IMR-90 (cell line): Measurements from ENCODE around the gene GNMT. TPM values are rescaled to one million over a fixed set of nuclear protein-coding genes. Genes with fewer than 3 reads are reported as not detected.

Source experiments
- ATAC-seq: fragments of 200-7000 bp; cut with Tn5 transposase; 2 replicates; pipeline ENCODE4 v1.9.1; 2020; ENCODE audit warnings: low read depth, mild to moderate bottlenecking, moderate library complexity
- BruUV-seq: library from RNA; stranded (reverse); fragments of 400-500 nt; replicated peaks from 2 replicates; lab custom pipeline; 2021; lab: Mats Ljungman, UMichigan
- CTCF ChIA-PET: fragments of 300-600 bp; formaldehyde crosslinking; extraction: SDS; loops from one replicate; lab custom pipeline; 2021; ENCODE audit warnings: antibody characterized with exemption; lab: Yijun Ruan, JAX
- POLR2A ChIA-PET: fragments of 300-600 bp; sonication (Branson Sonifier 250); formaldehyde crosslinking; loops from one replicate; lab custom pipeline; 2022; ENCODE audit warnings: antibody characterized with exemption; ENCODE audit not compliant: unreplicated experiment; lab: Charles Lee
- DNase-seq: peaks from one replicate; pipeline ENCODE4 v3.0.0; 2013
- H2AFZ ChIP-seq: replicated peaks from 2 replicates; pipeline ENCODE3; 2013; ENCODE audit warnings: low read length, mild to moderate bottlenecking; ENCODE audit not compliant: poor library complexity
- H2AK5ac ChIP-seq: 2 replicates; pipeline ENCODE4 v1.6.1; 2013; ENCODE audit warnings: low read depth, low read length, inconsistent platforms
- H2AK9ac ChIP-seq: replicated peaks from 2 replicates; pipeline ENCODE3; 2013; ENCODE audit warnings: mild to moderate bottlenecking, low read depth, low read length, moderate library complexity; ENCODE audit not compliant: poor library complexity
- H2BK120ac ChIP-seq: 2 replicates; pipeline ENCODE4 v1.6.1; 2013; ENCODE audit warnings: low read depth, low read length, inconsistent platforms
- H2BK15ac ChIP-seq: 3 replicates; pipeline ENCODE4 v1.6.1; 2013; ENCODE audit warnings: low read depth, low read length, inconsistent platforms
- H2BK20ac ChIP-seq: 2 replicates; pipeline ENCODE4 v1.6.1; 2013; ENCODE audit warnings: low read depth, mild to moderate bottlenecking, inconsistent platforms, low read length, moderate library complexity
- H2BK5ac ChIP-seq: 2 replicates; pipeline ENCODE4 v1.6.1; 2013; ENCODE audit warnings: mild to moderate bottlenecking, low read depth, low read length, inconsistent platforms; ENCODE audit not compliant: poor library complexity, severe bottlenecking
- H3K14ac ChIP-seq: replicated peaks from 2 replicates; pipeline ENCODE4 v1.6.1; 2013; ENCODE audit warnings: low read depth, low read length, inconsistent platforms
- H3K18ac ChIP-seq: 2 replicates; pipeline ENCODE4 v1.6.1; 2013; ENCODE audit warnings: low read depth, low read length, control low read depth
- H3K23ac ChIP-seq: 2 replicates; pipeline ENCODE4 v1.6.1; 2013; ENCODE audit warnings: low read depth, low read length, inconsistent platforms
- H3K27ac ChIP-seq: 2 replicates; pipeline ENCODE4 v1.5.1; 2013; ENCODE audit warnings: mild to moderate bottlenecking, control low read depth, low read length; ENCODE audit not compliant: insufficient read depth
- H3K27me3 ChIP-seq: 2 replicates; pipeline ENCODE4 v1.6.1; 2013; ENCODE audit warnings: low read length; ENCODE audit not compliant: control insufficient read depth, insufficient read depth
- H3K36me3 ChIP-seq: 2 replicates; pipeline ENCODE4 v1.6.1; 2013; ENCODE audit warnings: low read length, mixed read lengths; ENCODE audit not compliant: control insufficient read depth, insufficient read depth
- H3K4ac ChIP-seq: 2 replicates; pipeline ENCODE4 v1.6.1; 2013; ENCODE audit warnings: low read depth, low read length, inconsistent platforms
- H3K4me1 ChIP-seq: 2 replicates; pipeline ENCODE4 v1.6.1; 2013; ENCODE audit warnings: low read length, mixed read lengths; ENCODE audit not compliant: control insufficient read depth, insufficient read depth
- H3K4me2 ChIP-seq: 2 replicates; pipeline ENCODE4 v1.6.1; 2013; ENCODE audit warnings: low read depth, mild to moderate bottlenecking, control low read depth, low read length, moderate library complexity
- H3K4me3 ChIP-seq: 2 replicates; pipeline ENCODE4 v1.5.1; 2013; ENCODE audit warnings: low read depth, mild to moderate bottlenecking, control low read depth, low read length, moderate library complexity; ENCODE audit not compliant: insufficient read depth
- H3K56ac ChIP-seq: 2 replicates; pipeline ENCODE4 v1.6.1; 2013; ENCODE audit warnings: low read length, inconsistent platforms; ENCODE audit not compliant: insufficient read depth; ENCODE audit errors: extremely low read depth
- H3K79me1 ChIP-seq, 2 experiments: 2 replicates each; pipeline ENCODE4 v1.6.1; 2013; ENCODE audit warnings: low read length in 2 of 2, inconsistent platforms in 1 of 2, low read depth in 1 of 2
- H3K9ac ChIP-seq: 2 replicates; pipeline ENCODE4 v1.6.1; 2013; ENCODE audit warnings: low read depth, low read length, control low read depth
- H3K9me1 ChIP-seq: 2 replicates; pipeline ENCODE4 v1.6.1; 2013; ENCODE audit warnings: low read length, inconsistent platforms; ENCODE audit not compliant: insufficient read depth
- H3K9me3 ChIP-seq: 2 replicates; pipeline ENCODE4 v1.6.1; 2013; ENCODE audit warnings: low read length; ENCODE audit not compliant: control insufficient read depth, insufficient read depth
- H4K20me1 ChIP-seq: 2 replicates; pipeline ENCODE4 v1.6.1; 2013; ENCODE audit warnings: low read length, inconsistent platforms; ENCODE audit not compliant: insufficient read depth
- H4K5ac ChIP-seq: 2 replicates; pipeline ENCODE4 v1.6.1; 2013; ENCODE audit warnings: mild to moderate bottlenecking, low read depth, low read length, control low read depth
- H4K8ac ChIP-seq, 2 experiments: 2 replicates each; pipeline ENCODE4 v1.6.1; 2013; ENCODE audit warnings: low read depth in 2 of 2, low read length in 2 of 2, control low read depth in 1 of 2, inconsistent platforms in 1 of 2
- H4K91ac ChIP-seq: 2 replicates; pipeline ENCODE4 v1.6.1; 2013; ENCODE audit warnings: low read depth, low read length, inconsistent platforms; ENCODE audit not compliant: insufficient read depth
- BHLHE40 ChIP-seq: fragments of 150-350 bp; IDR thresholded peaks from 2 replicates; pipeline ENCODE4 v1.6.1; 2016; ENCODE audit warnings: mild to moderate bottlenecking, low read depth, low read length
- CEBPB ChIP-seq: IDR thresholded peaks from 2 replicates; pipeline ENCODE4 v1.6.1; 2012; ENCODE audit warnings: low read depth, low read length, improper control_type of control experiment
- ELK1 ChIP-seq: fragments of 150-350 bp; IDR thresholded peaks from 2 replicates; pipeline ENCODE4 v1.6.1; 2016; ENCODE audit warnings: low read depth, mild to moderate bottlenecking, low read length, moderate library complexity, borderline replicate concordance
- MAFK ChIP-seq: IDR thresholded peaks from 2 replicates; pipeline ENCODE4 v1.6.1; 2012; ENCODE audit warnings: low read depth, low read length, improper control_type of control experiment
- MXI1 ChIP-seq: IDR thresholded peaks from 2 replicates; pipeline ENCODE4 v1.6.1; 2012; ENCODE audit warnings: low read depth, mild to moderate bottlenecking, low read length, moderate library complexity, borderline replicate concordance
- NFE2L2 ChIP-seq: fragments of 150-350 bp; IDR thresholded peaks from 2 replicates; pipeline ENCODE4 v1.6.1; 2016; ENCODE audit warnings: low read depth, mild to moderate bottlenecking, low read length
- POLR2A ChIP-seq: IDR thresholded peaks from 2 replicates; pipeline ENCODE4 v1.6.1; 2012; ENCODE audit warnings: mild to moderate bottlenecking, low read depth, low read length
- RAD21 ChIP-seq: IDR thresholded peaks from 2 replicates; pipeline ENCODE4 v1.6.1; 2012; ENCODE audit warnings: low read length, improper control_type of control experiment
- RFX5 ChIP-seq: IDR thresholded peaks from 2 replicates; pipeline ENCODE4 v1.8.0; 2012; ENCODE audit warnings: low read depth, mild to moderate bottlenecking, low read length, moderate library complexity
- SMC3 ChIP-seq: fragments of 150-350 bp; IDR thresholded peaks from 2 replicates; pipeline ENCODE4 v1.6.1; 2016; ENCODE audit warnings: low read depth, mild to moderate bottlenecking, antibody characterized with exemption, low read length, moderate library complexity
- WGBS, 2 experiments: methylation state at CpG; one replicate each; pipeline versions ENCODE4 v1.1.5 to v1.1.7; 2013; ENCODE audit warnings: missing lambda C conversion rate in 2 of 2; ENCODE audit not compliant: insufficient read length in 1 of 2; ENCODE audit errors: extremely low coverage in 2 of 2; 5-methylcytosine and 5-hydroxymethylcytosine counted together
- dilution Hi-C: fragments of 300-500 bp; cut with HindIII; formaldehyde crosslinking; loops from one replicate; pipeline ENCODE4 v1.14.3; 2018; ENCODE audit warnings: low sequenced_read_pairs; ENCODE audit not compliant: unreplicated experiment
- in situ Hi-C: fragments of 300-500 bp; cut with MboI; formaldehyde crosslinking; loops from 3 replicates; pipeline ENCODE4 v1.14.3; 2019; ENCODE audit warnings: low sequenced_read_pairs, inconsistent platforms, mixed read lengths
- intact Hi-C: fragments of 100-400 bp; cut with micrococcal nuclease; formaldehyde crosslinking; loops from 2 replicates; pipeline ENCODE4 v1.10.0; 2022
- polyA plus RNA-seq, 3 experiments: library from polyadenylated mRNA; depleted of rRNA; stranded (reverse); fragments of >200 nt; gene quantifications; 2 replicates each; pipeline ENCODE4 v1.2.3, GENCODE V29; 2012; ENCODE audit warnings: low replicate concordance in 1 of 3
- total RNA-seq: library from RNA; depleted of rRNA; stranded (reverse); fragments of >200 nt; gene quantifications from 2 replicates; pipeline ENCODE4 v1.2.3, GENCODE V29; 2012
- TF ChIP-seq, protein P1 (sequence below): fragments of 150-350 bp; IDR thresholded peaks from 2 replicates; pipeline ENCODE4 v1.6.1; 2017; ENCODE audit warnings: mild to moderate bottlenecking, antibody characterized with exemption, low read length, low read depth
- TF ChIP-seq, protein P2 (sequence below): conservative IDR thresholded peaks from 2 replicates; pipeline ENCODE4 v1.5.1; 2012; ENCODE audit warnings: mild to moderate bottlenecking, low read depth, low read length, improper control_type of control experiment

GNMT gene
- total and polyA plus RNA-seq, 2 of the 4 experiments (the other 2 are of a cell fraction): 0.36 TPM; not detected in 1

GRCh38 chr6:42989923-42990322 is 29.4 kb downstream of the GNMT start:
- dilution Hi-C loops (no loop called here), in situ Hi-C loops (no loop called here), intact Hi-C loops (no loop called here)
- Histone ChIP-seq H3K18ac (no peak overlapping the region), H2AFZ (no peak overlapping the region), H4K5ac (no peak overlapping the region), H2BK15ac (no peak overlapping the region), H3K9me3 (no peaks in the 10 kb centered on the region), H4K91ac (no peak overlapping the region), H4K20me1 (peaks cover 25% of the 10 kb centered on the region), H3K4me1 (peaks cover 3% of the 10 kb centered on the region; the same call in 1 of the 2 replicates), H3K4me2 (no peak overlapping the region), H3K27ac (no peak overlapping the region), H2BK120ac (no peak overlapping the region), H4K8ac (no peak overlapping the region), H3K36me3 (peaks cover 23% of the 10 kb centered on the region), H3K27me3 (no peaks in the 10 kb centered on the region), H2BK5ac (no peak overlapping the region), H3K23ac (0 out of 2 replicates have a peak overlapping the region, but pooled peaks have one; percentile 2), H3K9ac (no peak overlapping the region), H3K79me1 (peaks cover 61 to 69% of the 10 kb centered on the region in 2 experiments), H2AK9ac (no peak overlapping the region), H3K4me3 (no peak overlapping the region), H3K4ac (no peak overlapping the region), H3K14ac (no peak overlapping the region), H3K9me1 (peaks cover 19% of the 10 kb centered on the region; the same call in 1 of the 2 replicates), H2BK20ac (no peak overlapping the region), H2AK5ac (no peak overlapping the region), H3K56ac (no peak overlapping the region)
- POLR2A ChIA-PET: no interaction called here
- BruUV-seq: no TSS peak
- TF ChIP-seq CEBPB (no peak), POLR2A (no peak), ELK1 (no peak), NFE2L2 (no peak), SMC3 (no peak), MAFK (no peak), RAD21 (no peak), MXI1 (no peak), BHLHE40 (no peak), RFX5 (no peak)
- TF ChIP-seq, protein P1, sequence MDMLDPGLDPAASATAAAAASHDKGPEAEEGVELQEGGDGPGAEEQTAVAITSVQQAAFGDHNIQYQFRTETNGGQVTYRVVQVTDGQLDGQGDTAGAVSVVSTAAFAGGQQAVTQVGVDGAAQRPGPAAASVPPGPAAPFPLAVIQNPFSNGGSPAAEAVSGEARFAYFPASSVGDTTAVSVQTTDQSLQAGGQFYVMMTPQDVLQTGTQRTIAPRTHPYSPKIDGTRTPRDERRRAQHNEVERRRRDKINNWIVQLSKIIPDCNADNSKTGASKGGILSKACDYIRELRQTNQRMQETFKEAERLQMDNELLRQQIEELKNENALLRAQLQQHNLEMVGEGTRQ: no peak
- TF ChIP-seq, protein P2, sequence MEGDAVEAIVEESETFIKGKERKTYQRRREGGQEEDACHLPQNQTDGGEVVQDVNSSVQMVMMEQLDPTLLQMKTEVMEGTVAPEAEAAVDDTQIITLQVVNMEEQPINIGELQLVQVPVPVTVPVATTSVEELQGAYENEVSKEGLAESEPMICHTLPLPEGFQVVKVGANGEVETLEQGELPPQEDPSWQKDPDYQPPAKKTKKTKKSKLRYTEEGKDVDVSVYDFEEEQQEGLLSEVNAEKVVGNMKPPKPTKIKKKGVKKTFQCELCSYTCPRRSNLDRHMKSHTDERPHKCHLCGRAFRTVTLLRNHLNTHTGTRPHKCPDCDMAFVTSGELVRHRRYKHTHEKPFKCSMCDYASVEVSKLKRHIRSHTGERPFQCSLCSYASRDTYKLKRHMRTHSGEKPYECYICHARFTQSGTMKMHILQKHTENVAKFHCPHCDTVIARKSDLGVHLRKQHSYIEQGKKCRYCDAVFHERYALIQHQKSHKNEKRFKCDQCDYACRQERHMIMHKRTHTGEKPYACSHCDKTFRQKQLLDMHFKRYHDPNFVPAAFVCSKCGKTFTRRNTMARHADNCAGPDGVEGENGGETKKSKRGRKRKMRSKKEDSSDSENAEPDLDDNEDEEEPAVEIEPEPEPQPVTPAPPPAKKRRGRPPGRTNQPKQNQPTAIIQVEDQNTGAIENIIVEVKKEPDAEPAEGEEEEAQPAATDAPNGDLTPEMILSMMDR: no peak
- ATAC-seq (no peak), DNase-seq (no peak)
- WGBS, 2 experiments: 88% methylated on average over 4 of the region's 5 CpGs; no CpG with 5 or more reads in 1 of the 2 experiments
- CTCF ChIA-PET: no interaction called here
